Upper lobe of left lung (tissue), 4 donors: ENCODE measurements around the gene SNX32.

ENCODE experiments used
- CTCF ChIP-seq, 6 experiments: fragments of 450-650 bp in 4 of 6; fragments of 200-600 bp in 2 of 6; sonication (generic) in 2 of 6; IDR thresholded peaks; one replicate each; pipeline ENCODE4 v1.5.1; 2016 to 2019; ENCODE audit warnings: antibody characterized with exemption in 6 of 6
- POLR2A ChIP-seq, 4 donors: fragments of 450-650 bp; IDR thresholded peaks; one replicate each; pipeline ENCODE4 v1.5.1; 2016 to 2017; ENCODE audit warnings: antibody characterized with exemption in 4 of 4, mild to moderate bottlenecking in 2 of 4

GRCh38 chr11:65868076-65868667, 34.4 kb downstream of the SNX32 start:
- no peak for TF ChIP-seq CTCF (IDR thresholded peaks at IDR 0.05)
- TF ChIP-seq POLR2A (IDR thresholded peaks at IDR 0.05): no peak
